Transverse colon (tissue), 4 donors: ENCODE results near the gene C2. TPM values are rescaled to one million over a fixed set of nuclear protein-coding genes. Genes with fewer than 3 reads are reported as not detected.

Source experiments
- DNase-seq: peaks from one replicate; pipeline ENCODE4 v3.0.0-alpha.2; 2019
- H3K27ac ChIP-seq, 4 donors: fragments of 200-600 bp; sonication (generic); 2 replicates each; pipeline ENCODE4 v1.5.1; 2016 to 2018; ENCODE audit warnings: inconsistent platforms in 4 of 4
- H3K27me3 ChIP-seq: fragments of 200-600 bp; sonication (generic); 2 replicates; pipeline ENCODE4 v1.5.1; 2017; ENCODE audit warnings: inconsistent platforms
- H3K36me3 ChIP-seq, 4 donors: fragments of 200-600 bp; sonication (generic); 2 replicates each; pipeline ENCODE4 v1.5.1; 2017 to 2019; ENCODE audit warnings: inconsistent platforms in 4 of 4
- H3K4me1 ChIP-seq, 4 donors: fragments of 200-600 bp; sonication (generic); 2 replicates each; pipeline ENCODE4 v1.5.1; 2017 to 2020; ENCODE audit warnings: inconsistent platforms in 4 of 4
- H3K4me3 ChIP-seq, 4 donors: fragments of 200-600 bp; sonication (generic); 1 replicate in 1 of 4; 2 replicates in 3 of 4; pipeline versions ENCODE4 v1.5.1 to v1.6.1; 2017 to 2019; ENCODE audit warnings: inconsistent platforms in 4 of 4
- H3K9me3 ChIP-seq, 2 donors: fragments of 200-600 bp; sonication (generic); 2 replicates each; pipeline ENCODE4 v1.5.1; 2017 to 2019; ENCODE audit warnings: inconsistent platforms in 2 of 2
- CTCF ChIP-seq, 5 experiments: fragments of 200-600 bp in 3 of 5; fragments of 450-650 bp in 2 of 5; sonication (generic) in 3 of 5; IDR thresholded peaks; 1 replicate in 2 of 5; 2 replicates in 3 of 5; pipeline ENCODE4 v1.5.1; 2016 to 2017; ENCODE audit warnings: antibody characterized with exemption in 5 of 5, inconsistent platforms in 3 of 5, mild to moderate bottlenecking in 2 of 5, moderate library complexity in 1 of 5
- EP300 ChIP-seq: sonication (generic); formaldehyde crosslinking; IDR thresholded peaks from one replicate; pipeline ENCODE4 v1.6.1; 2017; ENCODE audit warnings: antibody characterized with exemption, low read depth
- POLR2A ChIP-seq: fragments of 450-650 bp; IDR thresholded peaks from one replicate; pipeline ENCODE4 v1.6.1; 2016; ENCODE audit warnings: antibody characterized with exemption, mild to moderate bottlenecking, moderate library complexity
- POLR2AphosphoS5 ChIP-seq, 3 donors: sonication (generic); formaldehyde crosslinking; IDR thresholded peaks; one replicate each; pipeline ENCODE4 v1.6.1; 2016; ENCODE audit warnings: antibody characterized with exemption in 3 of 3
- WGBS, 2 donors: methylation state at CpG; one replicate each; pipeline ENCODE4 v1.1.5; 2018; ENCODE audit warnings: low coverage in 1 of 2; 5-methylcytosine and 5-hydroxymethylcytosine counted together
- in situ Hi-C, 4 donors: fragments of 200-750 bp; cut with MboI; loops; one replicate each; pipeline versions ENCODE4 v1.15.0 to v1.15.1; 2017; ENCODE audit warnings: low sequenced_read_pairs in 3 of 4, low pct_ligation_motif_present in 1 of 4, low pct_unique_long_range_greater_than_20kb in 1 of 4
- intact Hi-C: fragments of 100-400 bp; cut with DNase I; formaldehyde crosslinking; loops from one replicate; pipeline ENCODE4 v1.15.1; 2023; ENCODE audit warnings: low total_unique reads
- total RNA-seq, 4 donors: library from RNA; depleted of rRNA; stranded (reverse); fragments of >200 nt; gene quantifications; one replicate each; pipeline ENCODE4 v1.1.0, GENCODE V29; 2016

C2 gene
- total RNA-seq, 4 donors from 2014 or later = 4.6 to 9.4 (median 7.5) TPM

GRCh38 chr6:31958412-31958740 is 30.9 kb downstream of the C2 start:
- H3K27me3 ChIP-seq = no peaks in the 10 kb centered on the region
- DNase-seq = no peak
- H3K27ac ChIP-seq = peak overlapping the region; percentile 83 to 94 (median 86)
- WGBS, 2 donors = 9% methylated on average over 11 of the region's 11 CpGs; no CpG with 5 or more reads in 1 of the 2 donors
- H3K4me1 ChIP-seq = peaks cover 11 to 23% (median 19%) of the 10 kb centered on the region in 4 donors
- TF ChIP-seq POLR2AphosphoS5 (IDR thresholded peaks at IDR 0.05) (no peak), EP300 (no peak), POLR2A (no peak), CTCF (IDR thresholded peaks at IDR 0.05) (no peak)
- peak overlapping the region; percentile 62 to 94 (median 80) for H3K4me3 ChIP-seq
- intact Hi-C loops = no loop called here
- H3K9me3 ChIP-seq = no peaks in the 10 kb centered on the region
- peaks cover 0 to 32% (median 12%) of the 10 kb centered on the region in 4 donors for H3K36me3 ChIP-seq
- in situ Hi-C loops = loop anchor here in 3 of 4 donors (10.0 to 25.0 kb wide), 3 partner anchors 54 to 284 kb away; partner anchors contain the start of gene ZBTB12 (in 1 of the 3)

DNA sequence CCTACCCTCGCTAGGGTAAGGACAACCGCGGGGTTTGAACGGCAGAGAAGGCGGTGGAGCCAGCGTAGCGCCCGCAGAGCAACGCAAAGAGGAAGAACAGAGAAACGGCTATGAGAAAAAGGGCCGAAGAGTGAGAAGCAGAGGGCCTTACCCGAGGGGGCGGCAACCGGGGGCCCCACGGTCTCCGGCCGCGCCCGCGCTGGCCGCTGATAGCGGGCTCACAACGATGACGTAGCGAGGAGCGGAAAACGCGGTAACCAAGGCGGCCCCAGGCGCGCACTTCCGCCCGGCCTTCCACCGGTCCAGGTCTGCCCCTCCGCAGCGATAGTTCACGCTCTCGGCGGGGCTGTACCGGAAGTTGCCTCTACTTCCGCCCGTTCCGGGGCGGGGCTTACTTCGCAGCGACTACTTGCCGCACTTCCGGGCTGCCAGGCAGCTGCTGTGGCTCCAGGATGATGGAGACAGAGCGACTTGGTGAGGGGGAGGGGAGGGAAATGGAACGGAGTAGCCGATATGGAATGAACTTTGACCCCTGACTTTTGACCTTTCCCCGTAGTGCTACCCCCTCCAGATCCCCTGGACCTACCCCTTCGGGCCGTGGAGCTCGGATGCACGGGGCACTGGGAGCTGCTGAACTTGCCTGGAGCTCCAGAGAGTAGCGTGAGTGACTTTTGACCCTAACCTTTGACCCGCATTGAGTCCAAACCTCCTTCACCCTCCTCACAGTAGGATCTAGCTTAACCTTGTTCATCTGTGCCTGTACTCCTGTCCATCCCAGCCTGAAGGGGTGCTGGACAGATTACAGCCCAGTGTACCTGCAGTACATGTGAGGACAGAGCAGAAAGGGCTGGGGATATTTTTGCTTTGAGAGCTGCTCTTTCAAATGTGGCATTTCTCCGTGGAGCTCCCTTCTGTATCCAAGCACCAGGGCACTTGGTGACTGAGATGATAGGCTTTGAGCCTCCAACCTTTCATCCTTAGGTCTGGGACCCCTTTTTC is 31.5 kb downstream of the C2 start, which contains the start of the genes NELFE and SKIC2:
Gene NELFE (minus strand): TSS at position 231 of the 999 bp plus-strand sequence. CDS start 525 bp downstream, outside the sequence.
Gene SKIC2 (plus strand): TSS at position 435 of the 999 bp plus-strand sequence. CDS start 18 bp downstream, at position 453.
- no peaks in the 10 kb centered on the region for H3K9me3 ChIP-seq
- DNase-seq = peak; percentile 99
- peaks cover 11 to 23% (median 19%) of the 10 kb centered on the region in 4 donors for H3K4me1 ChIP-seq
- in situ Hi-C loops (loop anchor here in 3 of 4 donors (10.0 to 25.0 kb wide), 3 partner anchors 54 to 284 kb away; partner anchors contain the start of gene ZBTB12 (in 1 of the 3)), intact Hi-C loops (no loop called here)
- TF ChIP-seq CTCF (IDR thresholded peaks at IDR 0.05) = no peak
- peak; percentile 64 to 90 (median 78) for TF ChIP-seq POLR2AphosphoS5 (IDR thresholded peaks at IDR 0.05)
- TF ChIP-seq EP300 = no peak
- peak; percentile 80 for TF ChIP-seq POLR2A
- peak within 1 kb of the TSS; percentile 62 to 94 (median 80) for H3K4me3 ChIP-seq
- 0 to 1% methylated on average over 5 to 58 of the region's 59 CpGs for WGBS, 2 donors
- H3K36me3 ChIP-seq = peaks cover 0 to 30% (median 12%) of the 10 kb centered on the region in 4 donors
- H3K27me3 ChIP-seq = no peaks in the 10 kb centered on the region
- peak within 1 kb of the TSS; percentile 83 to 94 (median 86) for H3K27ac ChIP-seq

GRCh38 chr6:31961616-31962015 is 34.1 kb downstream of the C2 start:
- no peak overlapping the region for H3K4me3 ChIP-seq
- TF ChIP-seq CTCF (IDR thresholded peaks at IDR 0.05) (no peak), POLR2AphosphoS5 (IDR thresholded peaks at IDR 0.05) (no peak), EP300 (no peak), POLR2A (no peak)
- intact Hi-C loops = no loop called here
- H3K27ac ChIP-seq = no peak overlapping the region
- in situ Hi-C loops = loop anchor here in 2 of 4 donors (25.0 kb wide), 1 partner anchor 101 kb away; no protein-coding TSS in a partner anchor
- WGBS, 2 donors = 80 to 96% methylated on average over 1 to 12 of the region's 12 CpGs
- no peaks in the 10 kb centered on the region for H3K27me3 ChIP-seq
- peaks cover 11 to 23% (median 19%) of the 10 kb centered on the region in 4 donors for H3K4me1 ChIP-seq
- H3K9me3 ChIP-seq = no peaks in the 10 kb centered on the region
- no peak for DNase-seq
- peaks cover 0 to 36% (median 9%) of the 10 kb centered on the region in 4 donors for H3K36me3 ChIP-seq

- Histone ChIP-seq H3K4me1 (peaks cover 5 to 12% (median 10%) of the 10 kb centered on the region in 4 donors), H3K36me3 (peaks cover 0 to 54% (median 14%) of the 10 kb centered on the region in 4 donors), H3K27ac (no peak overlapping the region), H3K9me3 (no peaks in the 10 kb centered on the region), H3K27me3 (no peaks in the 10 kb centered on the region), H3K4me3 (no peak overlapping the region)
- 92% methylated on average over 19 of the region's 19 CpGs; no CpG with 5 or more reads in 1 of the 2 donors for WGBS, 2 donors
- TF ChIP-seq POLR2A (no peak), EP300 (no peak), CTCF (IDR thresholded peaks at IDR 0.05) (no peak), POLR2AphosphoS5 (IDR thresholded peaks at IDR 0.05) (no peak)
- intact Hi-C loops (no loop called here), in situ Hi-C loops (loop anchor here in 2 of 4 donors (25.0 kb wide), 1 partner anchor 98 kb away; no protein-coding TSS in a partner anchor)
- DNase-seq = no peak
These were observed 36.4 kb downstream of the C2 start for GRCh38 chr6:31963921-31964320.
